Stimulated activated CD4-positive, alpha-beta T cell treated with anti-CD3 and anti-CD28 coated beads, Interleukin-1b, Interleukin-23, amount 100 ng/mL, for 4 hours (primary cell): ENCODE measurements around the gene PCDHGA3.
"Not testable (repeated sequence)": the region's sequence is repeated elsewhere in the genome, so short reads cannot be mapped to it uniquely, and the experiment has no call there.

Experiments used
- DNase-seq, 2 donors: peaks; one replicate each; pipeline ENCODE4 v3.0.0-alpha.2; 2020; ENCODE audit warnings: low read depth in 2 of 2

The PCDHGA3 gene

GRCh38 chr5:141346017-141346416 is 2.4 kb downstream of the PCDHGA3 start:
- DNase-seq = not testable (repeated sequence)

GRCh38 chr5:141349917-141350619 is 6.4 kb downstream of the PCDHGA3 start, which contains the start of gene PCDHGB1:
PCDHGB1 (plus strand) TSS chr5:141350099; CDS start chr5:141350261, 162 bp downstream.
- no peak for DNase-seq

- no peak for DNase-seq
Observed at GRCh38 chr5:141351591-141351990, 8.0 kb downstream of the PCDHGA3 start.

GRCh38 chr5:141354900-141355469 is 11.4 kb downstream of the PCDHGA3 start, which contains the start of gene PCDHGA4:
PCDHGA4 (plus strand) TSS chr5:141355021; CDS start chr5:141355108, 87 bp downstream.
- no peak for DNase-seq

DNA sequence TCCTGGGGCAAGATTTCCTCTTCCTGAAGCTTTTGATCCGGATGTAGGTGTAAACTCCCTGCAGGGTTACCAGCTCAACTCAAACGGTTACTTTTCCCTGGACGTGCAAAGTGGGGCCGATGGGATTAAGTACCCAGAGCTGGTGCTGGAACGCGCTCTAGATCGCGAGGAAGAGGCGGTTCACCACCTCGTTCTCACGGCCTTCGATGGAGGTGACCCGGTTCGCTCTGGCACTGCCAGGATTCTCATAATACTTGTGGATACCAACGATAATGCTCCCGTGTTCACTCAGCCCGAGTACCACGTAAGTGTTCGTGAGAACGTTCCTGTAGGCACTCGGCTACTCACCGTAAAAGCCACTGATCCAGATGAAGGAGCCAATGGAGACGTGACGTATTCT is 12.0 kb downstream of the PCDHGA3 start:
- DNase-seq = no peak

GRCh38 chr5:141356133-141356532 is 12.5 kb downstream of the PCDHGA3 start:
- DNase-seq = no peak

GRCh38 chr5:141356950-141357349 is 13.3 kb downstream of the PCDHGA3 start:
- no peak for DNase-seq

DNA sequence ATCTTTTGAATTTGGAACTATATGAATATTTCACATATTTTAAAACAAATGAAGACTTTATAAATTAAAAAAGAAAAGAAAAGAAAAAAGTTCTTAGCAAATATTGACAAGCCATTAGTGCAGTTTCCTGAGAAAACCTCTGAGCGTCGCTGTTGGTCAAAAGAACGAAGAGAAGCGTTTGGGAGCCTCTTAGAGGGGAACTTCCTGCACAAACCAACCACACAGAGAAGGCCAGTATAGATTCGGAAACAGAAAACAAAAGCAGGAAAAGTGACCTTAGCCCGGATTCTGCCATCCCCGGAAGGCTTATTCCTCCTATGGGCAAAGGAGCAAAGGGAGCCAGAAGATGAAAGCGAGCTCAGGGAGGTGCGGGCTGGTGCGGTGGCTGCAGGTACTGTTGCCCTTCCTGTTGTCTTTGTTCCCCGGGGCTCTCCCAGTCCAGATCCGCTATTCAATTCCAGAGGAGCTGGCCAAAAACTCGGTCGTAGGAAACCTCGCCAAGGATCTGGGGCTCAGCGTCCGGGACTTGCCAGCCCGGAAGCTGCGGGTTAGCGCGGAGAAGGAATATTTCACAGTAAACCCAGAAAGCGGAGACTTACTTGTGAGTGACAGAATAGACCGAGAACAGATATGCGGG is 16.3 kb downstream of the PCDHGA3 start, which contains the start of gene PCDHGB2:
TSS of gene PCDHGB2 (plus strand) at position 205 of the 637 bp plus-strand sequence. CDS start at position 347, 142 bp downstream.
- DNase-seq = no peak

GRCh38 chr5:141360685-141361084 is 17.1 kb downstream of the PCDHGA3 start:
- DNase-seq = no peak

DNA sequence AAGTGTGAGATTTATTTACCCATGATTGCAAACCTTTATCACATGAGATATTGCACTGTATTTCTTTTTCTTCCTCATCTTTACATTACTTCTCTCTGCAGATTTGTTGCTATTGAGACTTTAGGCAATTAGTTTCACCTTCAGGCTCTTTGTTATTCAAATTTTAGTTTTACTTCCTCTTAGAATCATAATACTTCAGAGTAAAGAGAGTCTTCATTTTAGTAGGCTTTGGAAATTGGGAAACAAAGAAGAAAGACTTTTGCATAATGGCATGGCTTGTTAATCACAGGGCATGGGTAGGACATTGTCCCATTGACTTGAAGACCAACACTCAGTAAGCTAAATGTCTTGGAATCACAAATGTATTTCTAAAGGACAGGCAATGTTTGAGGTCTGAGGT is 19.1 kb downstream of the PCDHGA3 start:
- no peak for DNase-seq

DNA sequence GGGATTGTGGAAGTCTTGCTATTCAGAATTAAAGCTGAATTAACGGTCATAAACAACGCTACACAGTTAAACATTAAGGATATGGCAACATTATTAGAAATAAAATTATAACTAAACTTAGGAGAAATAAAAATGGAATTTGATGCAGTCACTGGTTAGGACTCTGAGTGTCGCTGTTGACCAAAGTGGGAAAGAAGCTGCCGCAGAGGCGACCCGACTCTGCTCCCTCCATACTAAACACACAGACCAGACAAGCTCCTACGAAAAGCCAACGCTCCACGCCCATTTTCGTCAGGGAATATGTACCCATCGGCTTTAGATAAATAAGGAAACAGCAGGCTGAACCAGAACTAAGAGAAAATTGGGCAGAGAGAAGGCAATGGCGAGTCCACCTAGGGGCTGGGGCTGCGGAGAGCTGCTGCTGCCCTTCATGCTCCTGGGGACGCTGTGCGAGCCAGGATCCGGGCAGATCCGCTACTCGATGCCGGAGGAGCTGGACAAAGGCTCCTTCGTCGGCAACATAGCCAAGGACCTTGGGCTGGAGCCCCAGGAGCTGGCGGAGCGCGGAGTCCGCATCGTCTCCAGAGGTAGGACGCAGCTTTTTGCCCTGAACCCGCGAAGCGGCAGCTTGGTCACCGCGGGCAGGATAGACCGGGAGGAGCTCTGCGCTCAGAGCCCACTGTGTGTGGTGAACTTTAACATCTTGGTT is 20.5 kb downstream of the PCDHGA3 start, which contains the start of gene PCDHGA5:
TSS of gene PCDHGA5 (plus strand) at position 211 of the 709 bp plus-strand sequence. CDS start at position 380, 169 bp downstream.
- no peak for DNase-seq

DNA sequence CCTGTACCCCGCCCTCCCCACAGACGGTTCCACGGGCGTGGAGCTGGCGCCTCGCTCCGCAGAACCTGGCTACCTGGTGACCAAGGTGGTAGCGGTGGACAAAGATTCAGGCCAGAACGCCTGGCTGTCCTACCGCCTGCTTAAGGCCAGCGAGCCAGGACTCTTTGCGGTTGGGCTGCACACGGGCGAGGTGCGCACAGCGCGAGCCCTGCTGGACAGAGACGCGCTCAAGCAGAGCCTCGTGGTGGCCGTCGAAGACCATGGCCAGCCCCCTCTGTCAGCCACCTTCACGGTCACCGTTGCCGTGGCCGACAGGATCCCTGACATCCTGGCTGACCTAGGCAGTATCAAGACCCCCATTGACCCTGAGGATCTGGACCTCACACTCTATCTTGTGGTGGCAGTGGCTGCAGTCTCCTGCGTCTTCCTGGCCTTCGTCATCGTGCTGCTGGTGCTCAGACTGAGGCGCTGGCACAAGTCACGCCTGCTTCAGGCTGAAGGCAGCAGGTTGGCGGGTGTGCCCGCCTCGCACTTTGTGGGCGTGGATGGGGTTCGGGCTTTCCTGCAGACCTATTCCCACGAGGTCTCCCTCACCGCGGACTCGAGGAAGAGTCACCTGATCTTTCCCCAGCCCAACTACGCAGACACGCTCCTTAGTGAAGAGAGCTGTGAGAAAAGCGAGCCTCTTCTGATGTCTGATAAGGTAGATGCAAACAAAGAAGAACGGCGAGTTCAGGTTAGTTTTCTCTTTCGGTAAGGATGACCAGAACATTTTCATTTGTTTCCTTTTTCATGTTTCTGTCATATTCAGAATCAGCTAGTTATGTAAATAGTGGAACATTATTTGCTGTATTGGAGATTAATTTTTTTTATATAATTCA is 22.6 kb downstream of the PCDHGA3 start:
- no peak for DNase-seq

DNA sequence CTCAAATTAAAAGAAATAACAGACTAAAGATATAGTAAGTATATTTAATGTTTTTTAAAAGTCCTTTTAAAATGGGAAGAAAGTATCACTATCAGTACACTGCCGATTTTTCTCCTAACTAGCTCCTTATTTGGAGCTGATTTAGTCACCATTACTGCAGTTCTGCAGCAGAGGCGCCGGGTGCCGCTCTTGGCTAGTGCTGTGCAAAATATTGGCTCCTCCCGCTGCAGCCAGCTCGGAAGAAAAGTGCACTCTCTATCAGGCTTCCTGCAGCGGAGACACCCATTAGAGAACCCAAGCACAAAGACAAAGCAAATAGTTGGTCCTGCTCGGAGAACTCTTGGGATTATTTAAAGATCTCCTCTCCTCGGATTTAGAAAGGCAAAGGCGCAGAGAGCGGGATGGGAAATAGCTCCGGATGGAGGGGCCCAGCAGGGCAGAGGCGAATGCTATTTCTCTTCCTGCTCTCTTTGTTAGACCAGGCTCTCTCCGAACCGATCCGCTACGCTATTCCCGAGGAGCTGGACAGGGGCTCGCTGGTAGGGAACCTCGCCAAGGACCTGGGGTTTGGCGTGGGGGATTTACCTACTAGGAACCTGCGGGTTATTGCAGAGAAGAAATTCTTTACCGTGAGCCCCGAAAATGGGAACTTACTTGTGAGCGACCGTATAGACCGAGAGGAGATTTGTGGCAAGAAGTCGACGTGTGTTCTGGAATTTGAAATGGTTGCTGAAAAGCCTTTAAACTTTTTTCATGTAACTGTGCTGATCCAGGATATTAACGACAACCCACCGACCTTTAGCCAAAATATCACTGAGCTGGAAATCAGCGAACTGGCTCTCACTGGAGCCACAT is 26.6 kb downstream of the PCDHGA3 start, which contains the start of gene PCDHGB3:
TSS of gene PCDHGB3 (plus strand) at position 249 of the 855 bp plus-strand sequence. CDS start at position 402, 153 bp downstream.
- no peak for DNase-seq

GRCh38 chr5:141371572-141372475 is 28.2 kb downstream of the PCDHGA3 start:
- no peak for DNase-seq

DNA sequence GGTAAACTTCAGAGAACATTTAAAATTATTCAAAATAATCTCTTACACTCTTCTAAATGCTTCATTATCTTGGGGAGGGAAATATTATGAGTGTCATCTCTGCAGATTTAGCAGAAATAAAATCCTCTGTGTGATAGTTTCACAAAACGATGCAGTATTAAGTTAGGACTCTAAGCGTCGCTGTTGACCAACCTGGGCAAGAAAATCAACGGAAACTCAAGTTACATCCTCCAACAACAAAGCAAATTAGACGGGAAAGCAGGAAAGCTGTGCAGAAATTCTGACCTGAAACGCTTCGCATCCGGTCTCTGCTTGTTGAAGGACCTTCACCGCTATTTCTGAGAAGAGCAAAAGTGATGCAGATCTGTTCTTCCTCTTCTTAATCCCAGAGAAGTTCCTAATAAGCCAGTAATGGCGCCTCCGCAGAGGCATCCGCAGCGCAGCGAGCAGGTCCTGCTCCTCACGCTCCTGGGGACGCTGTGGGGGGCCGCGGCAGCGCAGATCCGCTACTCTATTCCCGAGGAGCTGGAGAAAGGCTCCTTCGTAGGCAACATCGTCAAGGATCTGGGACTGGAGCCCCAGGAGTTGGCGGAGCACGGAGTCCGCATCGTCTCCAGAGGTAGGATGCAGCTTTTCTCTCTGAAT is 30.2 kb downstream of the PCDHGA3 start, which contains the start of gene PCDHGA6:
TSS of gene PCDHGA6 (plus strand) at position 219 of the 645 bp plus-strand sequence. CDS start at position 412, 193 bp downstream.
- no peak for DNase-seq

DNA sequence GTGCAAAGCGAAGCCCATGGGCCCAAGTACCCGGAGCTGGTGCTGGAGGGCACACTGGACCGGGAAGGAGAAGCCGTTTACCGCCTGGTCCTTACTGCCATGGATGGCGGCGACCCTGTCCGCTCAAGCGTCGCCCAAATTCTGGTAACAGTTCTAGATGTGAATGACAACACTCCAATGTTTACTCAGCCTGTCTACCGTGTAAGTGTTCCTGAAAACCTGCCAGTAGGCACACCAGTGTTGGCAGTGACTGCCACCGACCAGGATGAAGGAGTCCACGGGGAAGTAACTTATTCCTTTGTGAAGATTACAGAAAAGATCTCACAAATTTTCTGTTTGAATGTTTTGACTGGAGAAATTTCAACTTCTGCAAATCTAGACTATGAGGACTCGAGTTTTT is 31.0 kb downstream of the PCDHGA3 start:
- DNase-seq = no peak

- DNase-seq = not testable (repeated sequence)
Observed at GRCh38 chr5:141375444-141376155, 32.0 kb downstream of the PCDHGA3 start.
